BE2C (cell line): ENCODE measurements around the gene YKT6.
A peak's percentile ranks its signal among the peaks of the same experiment; 100 is the strongest.

Experiments
- DNase-seq: peaks from one replicate; pipeline ENCODE4 v3.0.0-alpha.2; 2020
- H3K27me3 ChIP-seq: fragments of 250-450 bp; sonication (Bioruptor Pico); 2 replicates; pipeline ENCODE4 v1.5.1; 2020; ENCODE audit warnings: mild to moderate bottlenecking
- H3K36me3 ChIP-seq: fragments of 250-450 bp; sonication (Bioruptor Pico); 2 replicates; pipeline ENCODE4 v1.5.1; 2020; ENCODE audit warnings: mild to moderate bottlenecking
- H3K4me1 ChIP-seq: fragments of 250-450 bp; sonication (Bioruptor Pico); 2 replicates; pipeline ENCODE4 v1.5.1; 2020
- H3K4me3 ChIP-seq: 2 replicates; pipeline ENCODE4 v1.5.1; 2011; ENCODE audit warnings: low read depth, low read length
- H3K9me3 ChIP-seq: fragments of 250-450 bp; sonication (Bioruptor Pico); 2 replicates; pipeline ENCODE4 v1.5.1; 2020
- TF ChIP-seq, protein P1 (sequence below): IDR thresholded peaks from 2 replicates; pipeline ENCODE4 v1.5.1; 2012; ENCODE audit warnings: mild to moderate bottlenecking, low read depth, low read length

The YKT6 gene

DNA sequence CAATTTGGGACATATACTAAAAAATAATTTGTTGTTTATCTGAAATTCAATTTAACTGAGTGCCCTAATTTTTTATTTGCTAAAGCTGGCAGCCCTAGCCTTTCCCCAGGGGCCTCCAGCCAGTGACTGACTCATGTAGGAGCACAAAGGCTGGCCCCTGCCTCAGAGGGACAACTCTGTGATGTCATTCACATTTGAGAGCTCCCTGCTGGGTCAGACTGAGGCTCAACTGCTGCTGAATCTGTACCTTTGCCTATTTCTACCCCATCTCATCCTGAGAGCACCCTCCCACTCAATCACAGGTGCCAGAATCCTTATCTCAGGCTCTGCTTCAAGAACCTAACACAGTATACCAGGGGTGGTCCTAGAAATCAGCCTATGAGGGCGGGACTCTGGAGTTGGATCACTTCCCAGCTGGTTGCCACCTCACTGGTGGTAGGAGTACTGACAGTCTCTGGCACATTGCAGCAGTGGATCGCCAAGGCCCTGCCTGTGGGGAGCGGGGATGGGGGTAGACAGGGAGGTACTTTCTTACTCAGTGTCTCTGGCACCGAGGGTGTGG is 23.1 kb upstream of the YKT6 start:
- Histone ChIP-seq H3K9me3 (no peaks in the 10 kb centered on the region), H3K4me1 (peaks cover 6% of the 10 kb centered on the region; the same call in 1 of the 2 replicates), H3K27me3 (no peaks in the 10 kb centered on the region), H3K36me3 (no peaks in the 10 kb centered on the region), H3K4me3 (no peak overlapping the region)
- peak; percentile 43 for DNase-seq
- TF ChIP-seq, protein P1, sequence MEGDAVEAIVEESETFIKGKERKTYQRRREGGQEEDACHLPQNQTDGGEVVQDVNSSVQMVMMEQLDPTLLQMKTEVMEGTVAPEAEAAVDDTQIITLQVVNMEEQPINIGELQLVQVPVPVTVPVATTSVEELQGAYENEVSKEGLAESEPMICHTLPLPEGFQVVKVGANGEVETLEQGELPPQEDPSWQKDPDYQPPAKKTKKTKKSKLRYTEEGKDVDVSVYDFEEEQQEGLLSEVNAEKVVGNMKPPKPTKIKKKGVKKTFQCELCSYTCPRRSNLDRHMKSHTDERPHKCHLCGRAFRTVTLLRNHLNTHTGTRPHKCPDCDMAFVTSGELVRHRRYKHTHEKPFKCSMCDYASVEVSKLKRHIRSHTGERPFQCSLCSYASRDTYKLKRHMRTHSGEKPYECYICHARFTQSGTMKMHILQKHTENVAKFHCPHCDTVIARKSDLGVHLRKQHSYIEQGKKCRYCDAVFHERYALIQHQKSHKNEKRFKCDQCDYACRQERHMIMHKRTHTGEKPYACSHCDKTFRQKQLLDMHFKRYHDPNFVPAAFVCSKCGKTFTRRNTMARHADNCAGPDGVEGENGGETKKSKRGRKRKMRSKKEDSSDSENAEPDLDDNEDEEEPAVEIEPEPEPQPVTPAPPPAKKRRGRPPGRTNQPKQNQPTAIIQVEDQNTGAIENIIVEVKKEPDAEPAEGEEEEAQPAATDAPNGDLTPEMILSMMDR: no peak

DNA sequence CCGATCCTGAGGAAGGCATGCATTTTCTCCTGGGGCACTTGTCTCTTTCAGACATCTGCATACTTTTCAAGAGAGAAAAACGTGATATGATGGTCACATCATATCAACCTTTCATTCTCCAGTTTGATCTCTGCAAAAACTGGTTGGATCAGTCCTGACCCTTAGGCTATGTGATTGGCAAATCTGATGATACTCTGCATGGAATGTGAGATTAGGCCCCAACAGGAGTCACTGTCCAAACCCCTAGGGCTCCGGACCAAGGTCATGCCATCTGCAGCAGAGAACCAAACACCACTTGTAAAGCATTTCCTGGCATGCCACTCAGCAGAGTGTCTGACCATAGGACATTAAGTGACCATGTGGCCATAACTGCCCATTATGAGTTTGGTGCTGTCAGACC is 20.1 kb upstream of the YKT6 start:
- no peak for DNase-seq
- H3K9me3 ChIP-seq: no peaks in the 10 kb centered on the region

DNA sequence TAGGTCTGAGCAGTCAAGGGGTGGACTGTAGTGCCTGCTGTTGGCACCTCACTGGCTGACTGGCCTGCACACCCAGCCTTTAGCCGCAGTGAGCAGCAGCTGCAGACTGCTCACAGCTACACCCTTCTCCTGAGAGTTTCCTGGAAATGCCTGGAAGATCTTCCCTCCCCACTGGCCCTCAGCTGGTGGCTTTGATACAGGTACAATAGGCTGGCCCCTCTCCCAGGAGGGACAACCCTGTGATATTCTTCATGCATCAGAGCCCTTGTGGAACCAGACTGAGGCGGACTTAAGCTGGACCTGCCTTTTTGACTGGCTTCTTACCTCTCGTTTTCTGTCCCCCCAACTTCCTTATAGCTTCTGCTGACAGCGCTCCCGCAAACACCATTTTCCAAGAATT is 18.0 kb upstream of the YKT6 start:
- H3K9me3 ChIP-seq: no peaks in the 10 kb centered on the region

More for the DNA sequence above, 20.1 kb upstream of the YKT6 start:
- Histone ChIP-seq H3K36me3 (no peaks in the 10 kb centered on the region), H3K4me3 (no peak overlapping the region), H3K27me3 (no peaks in the 10 kb centered on the region), H3K4me1 (peaks cover 6% of the 10 kb centered on the region; the same call in 1 of the 2 replicates)
- TF ChIP-seq, protein P1: no peak

DNA sequence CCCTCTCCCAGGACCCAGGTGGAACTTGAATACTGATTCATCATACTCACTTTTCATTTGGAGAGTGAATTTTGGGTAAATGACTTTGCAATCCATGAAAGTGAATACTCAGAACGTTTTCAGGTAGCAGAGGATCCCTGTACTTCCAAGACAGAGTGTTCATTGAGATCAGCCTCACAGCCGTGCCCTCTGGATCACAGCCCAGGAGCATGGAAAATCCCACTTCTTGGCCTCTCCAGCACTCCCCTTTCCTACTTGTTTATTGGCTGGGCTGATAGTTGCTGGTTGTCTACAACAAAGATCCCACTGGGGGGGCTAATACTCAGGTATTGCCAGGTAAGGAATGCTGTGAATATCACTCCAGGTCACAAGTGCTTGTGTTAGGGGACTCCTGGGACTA is 17.4 kb upstream of the YKT6 start:
- no peaks in the 10 kb centered on the region for H3K27me3 ChIP-seq
- no peak overlapping the region for H3K4me3 ChIP-seq
- TF ChIP-seq, protein P1: no peak
- no peaks in the 10 kb centered on the region for H3K4me1 ChIP-seq
- no peak for DNase-seq
- H3K9me3 ChIP-seq: no peaks in the 10 kb centered on the region
- H3K36me3 ChIP-seq: no peaks in the 10 kb centered on the region

More for the DNA sequence above, 18.0 kb upstream of the YKT6 start:
- TF ChIP-seq, protein P1: no peak
- Histone ChIP-seq H3K4me3 (no peak overlapping the region), H3K27me3 (no peaks in the 10 kb centered on the region), H3K36me3 (no peaks in the 10 kb centered on the region), H3K4me1 (peaks cover 4% of the 10 kb centered on the region; the same call in 1 of the 2 replicates)
- no peak for DNase-seq

DNA sequence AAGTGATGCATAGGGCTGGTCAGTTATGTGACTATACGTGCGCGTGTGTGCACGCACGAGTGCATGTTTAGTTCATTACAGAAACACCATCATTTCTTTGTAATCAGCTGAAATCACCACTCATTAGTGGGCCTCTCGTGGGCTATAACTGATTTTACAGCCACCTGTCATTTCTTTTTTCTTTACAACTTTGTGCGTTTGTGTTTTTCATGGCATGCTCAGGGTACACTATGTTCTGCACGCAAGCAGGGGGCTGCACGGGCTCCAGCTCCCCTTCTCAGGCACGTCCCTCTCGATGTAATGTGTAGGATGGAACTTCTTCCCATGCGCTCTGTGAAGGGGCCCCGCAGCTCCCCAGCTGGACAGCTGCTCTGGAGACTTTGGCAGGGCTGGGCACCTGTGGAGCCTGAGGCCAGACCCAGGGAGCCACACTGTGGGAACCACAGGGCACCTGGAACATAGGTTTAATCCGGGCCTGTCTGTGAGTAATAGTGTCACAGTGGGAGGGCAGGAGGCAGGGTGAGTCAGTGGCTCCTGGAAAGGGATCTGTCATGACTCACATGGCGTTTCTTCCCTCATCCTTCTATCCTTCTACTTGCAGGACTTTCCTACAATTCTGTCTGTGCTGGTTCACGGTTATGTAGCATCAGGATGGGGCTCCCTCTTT is 16.4 kb upstream of the YKT6 start:
- DNase-seq: no peak
- H3K27me3 ChIP-seq: no peaks in the 10 kb centered on the region
- TF ChIP-seq, protein P1: no peak
- no peaks in the 10 kb centered on the region for H3K4me1 ChIP-seq
- no peaks in the 10 kb centered on the region for H3K36me3 ChIP-seq
- H3K9me3 ChIP-seq: no peaks in the 10 kb centered on the region
- no peak overlapping the region for H3K4me3 ChIP-seq

DNA sequence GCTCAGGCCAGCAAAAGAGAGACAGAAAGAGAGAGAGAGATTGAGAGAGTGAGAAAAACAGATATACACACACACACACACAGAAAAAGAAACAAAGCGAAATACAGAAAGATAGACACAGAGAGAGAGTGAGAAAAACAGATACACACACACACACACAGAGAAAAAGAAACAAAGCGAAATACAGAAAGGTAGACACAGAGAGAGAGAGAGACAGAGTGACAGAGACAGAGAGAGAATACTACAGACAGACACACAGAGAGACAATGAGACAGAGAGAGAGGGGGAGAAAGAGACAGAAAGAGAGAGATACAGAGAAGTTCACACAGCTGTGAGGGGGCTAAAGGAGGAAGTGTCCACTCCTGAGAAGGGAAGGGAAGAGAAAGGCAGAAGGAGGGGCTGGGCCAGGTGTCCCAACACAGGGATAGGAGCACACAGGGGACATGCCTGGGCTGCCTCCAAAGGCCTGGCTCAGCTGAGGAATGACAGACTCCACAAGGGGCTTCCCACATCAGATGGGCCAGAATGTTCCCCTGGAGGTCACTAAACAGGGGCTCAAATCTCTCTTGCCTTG is 15.8 kb upstream of the YKT6 start:
- TF ChIP-seq, protein P1: no peak
- no peaks in the 10 kb centered on the region for H3K36me3 ChIP-seq
- no peaks in the 10 kb centered on the region for H3K27me3 ChIP-seq
- H3K4me3 ChIP-seq: no peak overlapping the region
- no peaks in the 10 kb centered on the region for H3K4me1 ChIP-seq
- DNase-seq: no peak
- no peaks in the 10 kb centered on the region for H3K9me3 ChIP-seq
